K562 (cell line): ENCODE data around the gene ANXA7.

Source experiments
- CTBP1 ChIP-seq: fragments of 450-650 bp; IDR thresholded peaks from 2 replicates; pipeline ENCODE4 v1.6.1; 2016; ENCODE audit warnings: borderline replicate concordance
- GABPA ChIP-seq: fragments of 200-800 bp; sonication (Bioruptor generic); conservative IDR thresholded peaks from 2 replicates; pipeline ENCODE4 v1.6.1; 2016; ENCODE audit warnings: low read depth, missing genetic modification characterization, missing compliant biosample characterization

GRCh38 chr10:73416571-73416970, 2.7 kb upstream of the ANXA7 start:
- TF ChIP-seq CTBP1 (no peak), GABPA (tag) (no peak)
